WERI-Rb-1 (cell line): ENCODE measurements around the gene ATAD3B.
"Not testable (repeated sequence)": the region's sequence is repeated elsewhere in the genome, so short reads cannot be mapped to it uniquely, and the experiment has no call there.

Source experiments
- DNase-seq: peaks from one replicate; pipeline ENCODE4 v3.0.0-alpha.2; 2020
- H3K27ac ChIP-seq: fragments of 250-450 bp; sonication (Bioruptor Pico); 2 replicates; pipeline ENCODE4 v1.5.1; 2020; ENCODE audit warnings: mild to moderate bottlenecking, moderate library complexity
- H3K27me3 ChIP-seq: fragments of 250-450 bp; sonication (Bioruptor Pico); 2 replicates; pipeline ENCODE4 v1.5.1; 2021; ENCODE audit warnings: mild to moderate bottlenecking, low read depth, moderate library complexity; ENCODE audit not compliant: insufficient read depth, severe bottlenecking
- H3K36me3 ChIP-seq: fragments of 250-450 bp; sonication (Bioruptor Pico); 2 replicates; pipeline ENCODE4 v1.5.1; 2020; ENCODE audit warnings: mild to moderate bottlenecking, moderate library complexity
- H3K4me3 ChIP-seq: 2 replicates; pipeline ENCODE4 v1.5.1; 2011; ENCODE audit warnings: low read depth, mild to moderate bottlenecking, control low read depth, low read length
- H3K9me3 ChIP-seq: fragments of 250-450 bp; sonication (Bioruptor Pico); 2 replicates; pipeline ENCODE4 v1.5.1; 2021; ENCODE audit warnings: mild to moderate bottlenecking, moderate library complexity; ENCODE audit not compliant: severe bottlenecking
- TF ChIP-seq, protein P1 (sequence below): IDR thresholded peaks from 2 replicates; pipeline ENCODE4 v1.5.1; 2011; ENCODE audit warnings: low read depth, mild to moderate bottlenecking, control low read depth, inconsistent platforms, low read length

The ATAD3B gene

DNA sequence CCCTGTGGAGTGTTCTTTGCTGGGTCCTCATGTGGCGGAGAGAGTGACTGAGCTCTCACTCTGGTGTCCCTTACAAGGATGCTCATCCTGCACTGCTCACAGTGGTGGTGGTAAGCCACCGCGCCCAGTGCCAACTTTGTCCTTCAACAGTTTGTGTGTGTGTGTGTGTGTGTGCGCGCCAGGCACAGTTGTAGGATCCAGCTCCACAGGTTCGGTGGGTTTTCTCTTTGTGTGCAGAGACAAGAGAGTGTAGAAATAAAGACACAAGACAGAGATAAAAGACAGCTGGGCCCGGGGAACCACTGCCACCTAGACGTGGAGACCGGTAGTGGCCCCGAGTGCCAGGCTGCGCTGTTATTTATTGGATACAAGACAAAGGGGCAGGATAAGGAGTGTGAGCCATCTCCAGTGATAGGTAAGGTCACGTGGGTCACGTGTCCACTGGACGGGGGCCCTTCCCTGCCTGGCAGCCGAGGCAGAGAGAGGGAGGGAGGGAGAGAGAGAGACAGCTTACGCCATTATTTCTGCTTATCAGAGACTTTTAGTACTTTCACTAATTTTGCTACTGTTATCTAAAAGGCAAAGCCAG, 33.3 kb downstream of the ATAD3B start:
- DNase-seq: peak; percentile 89
- Histone ChIP-seq H3K27ac (peak overlapping the region; percentile 68), H3K4me3 (peak overlapping the region; percentile 26)
- H3K36me3 ChIP-seq, H3K9me3 ChIP-seq, H3K27me3 ChIP-seq: not testable (repeated sequence)
- TF ChIP-seq, protein P1, sequence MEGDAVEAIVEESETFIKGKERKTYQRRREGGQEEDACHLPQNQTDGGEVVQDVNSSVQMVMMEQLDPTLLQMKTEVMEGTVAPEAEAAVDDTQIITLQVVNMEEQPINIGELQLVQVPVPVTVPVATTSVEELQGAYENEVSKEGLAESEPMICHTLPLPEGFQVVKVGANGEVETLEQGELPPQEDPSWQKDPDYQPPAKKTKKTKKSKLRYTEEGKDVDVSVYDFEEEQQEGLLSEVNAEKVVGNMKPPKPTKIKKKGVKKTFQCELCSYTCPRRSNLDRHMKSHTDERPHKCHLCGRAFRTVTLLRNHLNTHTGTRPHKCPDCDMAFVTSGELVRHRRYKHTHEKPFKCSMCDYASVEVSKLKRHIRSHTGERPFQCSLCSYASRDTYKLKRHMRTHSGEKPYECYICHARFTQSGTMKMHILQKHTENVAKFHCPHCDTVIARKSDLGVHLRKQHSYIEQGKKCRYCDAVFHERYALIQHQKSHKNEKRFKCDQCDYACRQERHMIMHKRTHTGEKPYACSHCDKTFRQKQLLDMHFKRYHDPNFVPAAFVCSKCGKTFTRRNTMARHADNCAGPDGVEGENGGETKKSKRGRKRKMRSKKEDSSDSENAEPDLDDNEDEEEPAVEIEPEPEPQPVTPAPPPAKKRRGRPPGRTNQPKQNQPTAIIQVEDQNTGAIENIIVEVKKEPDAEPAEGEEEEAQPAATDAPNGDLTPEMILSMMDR: peak; percentile 58; the same call in 1 of the 2 replicates

DNA sequence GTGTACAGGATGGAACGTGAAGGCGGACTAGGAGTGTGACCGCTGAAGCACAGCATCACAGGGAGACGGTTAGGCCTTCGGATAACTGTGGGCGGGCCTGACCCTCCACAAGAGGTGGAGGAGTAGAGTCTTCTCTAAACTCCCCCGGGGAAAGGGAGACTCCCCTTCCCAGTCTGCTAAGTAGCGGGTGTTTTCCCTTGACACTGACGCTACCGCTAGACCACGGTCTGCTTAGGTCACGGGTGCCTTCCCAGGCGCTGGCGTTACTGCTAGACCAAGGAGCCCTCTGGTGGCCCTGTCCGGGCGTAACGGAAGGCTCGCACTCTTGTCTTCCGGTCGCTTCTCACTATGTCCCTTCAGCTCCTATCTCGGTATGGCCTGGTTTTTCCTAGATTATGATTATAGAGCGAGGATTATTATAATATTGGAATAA, 33.8 kb downstream of the ATAD3B start:
- TF ChIP-seq, protein P1: peak; percentile 27; the same call in 1 of the 2 replicates
- H3K4me3 ChIP-seq: peak overlapping the region; percentile 26
- DNase-seq: peak; percentile 63
- H3K27me3 ChIP-seq, H3K9me3 ChIP-seq, H3K36me3 ChIP-seq: not testable (repeated sequence)
- peak overlapping the region; percentile 71 for H3K27ac ChIP-seq

DNA sequence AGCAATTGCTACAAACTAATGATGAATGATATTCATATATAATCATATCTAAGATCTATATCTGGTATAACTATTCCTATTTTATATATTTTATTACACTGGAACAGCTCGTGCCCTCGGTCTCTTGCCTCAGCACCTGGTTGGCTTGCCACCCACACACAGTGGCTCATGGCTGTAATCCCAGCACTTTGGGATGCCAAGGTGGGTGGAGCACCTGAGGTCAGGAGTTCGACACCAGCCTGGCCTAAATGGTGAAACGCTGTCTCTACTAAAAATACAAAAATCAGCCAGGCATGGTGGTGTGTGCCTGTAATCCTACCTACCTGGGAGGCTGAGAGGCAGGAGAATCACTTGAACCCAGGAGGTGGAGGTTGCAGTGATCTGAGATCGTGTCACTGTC, 34.2 kb downstream of the ATAD3B start:
- H3K27me3 ChIP-seq, H3K4me3 ChIP-seq, H3K36me3 ChIP-seq, H3K9me3 ChIP-seq, DNase-seq: not testable (repeated sequence)
- H3K27ac ChIP-seq: peak overlapping the region; percentile 71

DNA sequence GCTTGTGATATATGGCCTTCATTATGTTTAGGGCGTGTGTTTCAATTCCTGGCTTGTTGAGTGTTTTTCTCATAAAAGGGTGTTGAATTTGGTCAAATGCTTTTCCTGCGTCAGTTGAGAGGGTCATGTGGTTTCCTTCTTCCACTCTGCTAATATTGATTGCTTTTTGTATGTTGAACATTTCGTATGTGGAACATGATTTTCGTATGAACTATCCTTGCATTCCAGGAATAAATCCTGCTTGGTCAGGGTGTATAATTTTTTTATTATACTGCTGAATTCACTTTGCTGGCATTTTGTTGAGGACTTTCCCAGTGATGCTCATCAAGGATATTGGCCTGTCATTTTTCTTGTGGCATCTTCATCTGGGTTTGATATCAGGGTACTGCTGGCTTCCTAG, 35.7 kb downstream of the ATAD3B start:
- TF ChIP-seq, protein P1: no peak
- Histone ChIP-seq H3K27me3 (no peaks in the 10 kb centered on the region), H3K36me3 (peaks cover 4% of the 10 kb centered on the region), H3K27ac (no peak overlapping the region), H3K9me3 (no peaks in the 10 kb centered on the region), H3K4me3 (no peak overlapping the region)
- DNase-seq: no peak

DNA sequence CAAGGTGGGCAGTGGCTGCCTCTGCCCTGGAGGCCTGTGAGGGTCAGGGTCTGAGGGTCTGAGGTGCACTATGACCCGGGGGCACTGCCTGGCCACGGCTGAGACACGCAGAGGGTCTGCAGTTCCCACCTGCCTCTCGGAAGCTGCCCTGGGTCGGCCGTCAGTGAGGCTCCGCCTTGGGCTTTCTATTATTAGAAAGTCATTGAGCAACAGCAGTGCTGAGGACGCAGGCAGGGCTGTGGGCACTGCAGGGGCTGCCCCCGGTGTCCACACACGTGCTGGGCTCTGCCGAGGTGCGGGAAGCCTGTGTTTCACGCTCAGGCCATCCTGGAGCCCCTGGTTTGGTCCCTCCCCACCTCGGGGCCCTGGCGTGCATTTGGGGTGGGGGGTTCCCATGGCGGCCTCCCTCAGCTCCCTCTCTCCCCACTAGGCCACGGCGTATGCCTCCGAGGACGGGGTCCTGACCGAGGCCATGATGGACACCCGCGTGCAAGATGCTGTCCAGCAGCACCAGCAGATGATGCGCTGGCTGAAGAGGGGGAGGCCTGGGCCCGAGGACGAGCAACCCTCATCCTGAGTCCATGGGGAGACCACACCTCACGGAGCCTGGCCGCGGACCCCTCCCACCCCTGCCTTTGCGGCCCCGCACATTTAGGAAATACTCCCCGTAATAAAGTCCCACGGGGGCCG, 37.4 kb downstream of the ATAD3B start:
- DNase-seq, H3K36me3 ChIP-seq, H3K9me3 ChIP-seq, H3K27ac ChIP-seq, H3K4me3 ChIP-seq, H3K27me3 ChIP-seq: not testable (repeated sequence)

DNA sequence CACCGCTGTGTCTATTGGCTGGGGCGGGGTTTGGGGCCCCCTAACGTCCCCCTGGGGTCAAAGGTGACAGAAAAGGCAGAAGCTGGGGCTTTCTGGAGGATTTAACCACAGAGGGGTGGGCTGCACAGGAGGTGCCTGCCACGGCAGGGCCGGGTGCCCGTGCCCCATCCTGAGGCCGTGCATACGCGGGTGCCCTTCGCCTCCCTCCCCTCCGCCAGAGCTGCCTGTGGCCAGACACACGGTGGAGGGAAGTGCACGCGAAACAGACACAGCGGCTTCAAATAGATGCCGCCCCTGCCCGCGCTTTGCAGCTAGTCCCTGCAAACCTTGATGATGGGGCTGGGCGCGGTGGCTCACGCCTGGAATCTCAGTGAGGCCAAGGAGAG, 37.9 kb downstream of the ATAD3B start:
- DNase-seq, H3K36me3 ChIP-seq, H3K27me3 ChIP-seq, H3K27ac ChIP-seq, H3K9me3 ChIP-seq, H3K4me3 ChIP-seq: not testable (repeated sequence)

DNA sequence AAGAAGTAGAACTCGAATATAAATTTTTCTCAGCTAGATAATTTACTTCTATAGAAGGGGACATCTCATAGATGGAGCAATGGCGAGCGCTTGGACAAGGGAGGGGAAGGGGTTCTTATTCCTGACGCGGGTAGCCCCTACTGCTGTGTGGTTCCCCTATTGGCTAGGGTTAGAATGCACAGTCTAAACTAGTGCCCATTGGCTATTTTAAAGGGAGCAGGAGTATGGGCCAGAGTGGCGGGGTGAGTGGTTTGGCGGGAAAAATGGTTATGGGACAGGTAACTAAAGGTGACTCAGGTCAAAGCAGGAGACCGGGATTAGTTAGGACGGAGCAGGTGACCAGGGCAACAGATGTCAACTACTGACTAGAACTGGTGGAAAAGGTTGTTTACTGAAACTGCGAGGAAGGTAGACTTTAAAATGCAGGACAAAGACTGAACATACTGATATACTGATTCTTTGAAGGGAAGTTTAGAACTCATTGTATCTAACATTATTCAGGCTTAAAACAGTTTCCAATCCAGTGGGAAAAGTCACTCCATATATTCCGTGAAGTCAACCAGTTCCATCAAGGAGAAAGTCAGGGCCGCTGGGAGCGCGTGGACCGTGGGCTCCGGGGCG, 39.5 kb downstream of the ATAD3B start:
- Histone ChIP-seq H3K9me3 (no peaks in the 10 kb centered on the region), H3K36me3 (peaks cover 12% of the 10 kb centered on the region), H3K4me3 (peak overlapping the region; percentile 76), H3K27me3 (no peaks in the 10 kb centered on the region), H3K27ac (peak overlapping the region; percentile 99)
- DNase-seq: peak; percentile 80
- TF ChIP-seq, protein P1: no peak
